ENCODE data around the gene LGALS9B. TPM values are rescaled to one million over a fixed set of nuclear protein-coding genes. Genes with fewer than 3 reads are reported as not detected.
"Not testable (repeated sequence)": the region's sequence is repeated elsewhere in the genome, so short reads cannot be mapped to it uniquely, and the experiment has no call there.

The LGALS9B gene
- total RNA-seq, 1 donor from 2014 or later: not detected

DNA sequence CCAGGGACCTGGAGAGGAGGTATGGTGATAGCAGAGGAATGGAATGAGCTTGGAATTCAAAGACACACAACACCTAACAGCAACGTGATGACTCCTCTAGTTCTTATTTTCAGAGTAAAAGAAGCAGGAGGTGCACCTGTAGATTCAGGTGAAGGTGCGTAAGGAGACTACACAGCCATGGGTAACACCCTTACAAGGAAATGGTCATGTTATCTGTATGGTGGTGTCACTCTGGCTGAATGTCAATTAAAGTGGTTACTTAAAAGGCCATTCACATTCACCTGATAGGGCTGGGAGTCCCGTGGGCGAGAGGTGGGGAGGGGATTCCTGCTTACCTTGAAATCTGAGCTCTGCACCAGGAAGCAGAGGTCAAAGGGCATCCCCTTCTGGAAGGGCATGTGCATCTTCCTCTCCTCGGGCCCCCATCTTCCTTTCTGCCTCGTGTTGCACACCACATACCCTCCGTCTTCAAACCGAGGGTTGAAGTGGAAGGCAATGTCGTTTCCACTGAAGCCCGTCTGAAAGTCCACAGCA, 9.4 kb downstream of the LGALS9B start:
- H3K27ac Mint-ChIP-seq; DNase-seq (ENCODE audit: low spot score); H3K4me3 Mint-ChIP-seq; H3K27me3 Mint-ChIP-seq (ENCODE audit: insufficient read depth); H3K36me3 Mint-ChIP-seq (ENCODE audit: low read depth); H3K4me1 Mint-ChIP-seq (ENCODE audit: low read depth); intact Hi-C loops (cut with micrococcal nuclease); H3K9me3 Mint-ChIP-seq: not testable (repeated sequence)

DNA sequence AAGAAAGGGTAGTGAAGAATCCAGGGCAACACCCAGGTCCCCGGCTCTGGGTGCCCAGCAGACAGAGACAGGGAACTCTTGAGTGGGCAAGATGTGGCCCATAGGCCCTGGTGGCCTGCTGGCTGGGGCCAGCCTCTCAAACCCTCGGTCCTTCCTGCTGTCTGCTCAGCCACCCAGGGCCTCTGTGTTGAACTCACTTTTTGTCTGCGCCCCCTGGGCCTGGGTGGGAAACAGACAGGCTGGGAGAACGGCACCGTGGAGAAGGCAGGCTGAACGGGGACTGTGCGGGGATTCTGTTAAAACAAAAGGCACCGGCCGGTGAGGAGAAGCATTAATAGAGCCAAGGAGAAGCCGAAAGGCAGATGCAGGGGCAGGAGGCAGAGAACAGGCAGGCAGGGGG, 12.2 kb downstream of the LGALS9B start:
- intact Hi-C loops (cut with micrococcal nuclease); H3K27me3 Mint-ChIP-seq (ENCODE audit: insufficient read depth); H3K9me3 Mint-ChIP-seq; H3K4me1 Mint-ChIP-seq (ENCODE audit: low read depth); H3K4me3 Mint-ChIP-seq; DNase-seq (ENCODE audit: low spot score); H3K27ac Mint-ChIP-seq; H3K36me3 Mint-ChIP-seq (ENCODE audit: low read depth): not testable (repeated sequence)

DNA sequence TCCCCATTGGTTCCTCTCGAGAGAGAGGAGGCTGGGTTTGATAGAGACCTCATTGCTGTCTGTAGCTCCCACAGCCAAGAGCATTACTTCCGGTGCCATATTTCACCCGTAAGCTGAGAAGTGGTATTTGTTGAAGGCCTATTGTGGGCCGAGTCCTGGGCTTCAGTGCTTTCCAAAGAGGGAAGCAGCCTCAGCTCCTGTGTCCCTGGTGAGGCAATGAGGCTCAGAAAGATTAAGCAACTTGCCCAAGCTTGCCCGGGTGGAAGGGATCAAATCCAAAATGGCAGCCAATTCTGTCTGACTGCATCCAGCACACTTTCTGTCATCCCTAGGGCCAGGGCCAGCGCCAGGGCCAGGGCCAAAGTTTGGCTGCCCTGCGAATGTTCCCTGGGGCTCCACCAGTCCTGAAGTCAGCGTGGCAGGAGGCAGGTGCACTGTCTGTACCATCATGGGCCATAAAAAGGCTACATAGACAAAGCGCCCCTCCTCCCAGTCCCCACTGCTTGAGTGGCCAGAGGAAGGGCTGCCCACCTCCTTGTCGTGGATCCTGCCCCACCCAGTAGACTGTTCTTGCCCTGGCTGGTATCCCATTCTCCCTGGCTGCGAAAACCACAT, 13.4 kb downstream of the LGALS9B start:
- H3K36me3 Mint-ChIP-seq (ENCODE audit: low read depth); H3K4me3 Mint-ChIP-seq; DNase-seq (ENCODE audit: low spot score); intact Hi-C loops (cut with micrococcal nuclease); H3K27ac Mint-ChIP-seq; H3K4me1 Mint-ChIP-seq (ENCODE audit: low read depth); H3K9me3 Mint-ChIP-seq; H3K27me3 Mint-ChIP-seq (ENCODE audit: insufficient read depth): not testable (repeated sequence)

DNA sequence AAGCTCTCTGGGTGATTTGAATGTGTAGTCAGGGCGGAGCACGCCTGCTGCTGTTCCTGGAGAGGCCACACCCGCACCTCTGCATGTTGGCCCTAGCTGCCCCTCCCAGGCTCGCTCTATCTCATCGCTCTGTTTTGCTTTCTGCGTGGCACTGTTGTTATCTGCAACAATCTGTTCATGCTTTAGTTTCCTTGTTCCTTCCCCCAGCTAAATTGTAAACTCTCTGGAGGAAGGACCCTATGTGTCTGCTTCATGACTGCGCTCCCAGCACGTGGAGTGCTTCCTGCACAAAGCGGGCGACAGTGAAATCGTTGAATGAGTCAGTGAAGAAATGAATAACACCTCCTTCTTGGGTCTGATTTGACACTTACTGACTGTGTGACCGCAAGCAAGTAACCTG, 16.5 kb downstream of the LGALS9B start:
- peak; percentile 43 for DNase-seq (ENCODE audit: low spot score)
- H3K36me3 Mint-ChIP-seq (ENCODE audit: low read depth); intact Hi-C loops (cut with micrococcal nuclease); H3K9me3 Mint-ChIP-seq; H3K4me1 Mint-ChIP-seq (ENCODE audit: low read depth); H3K4me3 Mint-ChIP-seq; H3K27me3 Mint-ChIP-seq (ENCODE audit: insufficient read depth); H3K27ac Mint-ChIP-seq: not testable (repeated sequence)

DNA sequence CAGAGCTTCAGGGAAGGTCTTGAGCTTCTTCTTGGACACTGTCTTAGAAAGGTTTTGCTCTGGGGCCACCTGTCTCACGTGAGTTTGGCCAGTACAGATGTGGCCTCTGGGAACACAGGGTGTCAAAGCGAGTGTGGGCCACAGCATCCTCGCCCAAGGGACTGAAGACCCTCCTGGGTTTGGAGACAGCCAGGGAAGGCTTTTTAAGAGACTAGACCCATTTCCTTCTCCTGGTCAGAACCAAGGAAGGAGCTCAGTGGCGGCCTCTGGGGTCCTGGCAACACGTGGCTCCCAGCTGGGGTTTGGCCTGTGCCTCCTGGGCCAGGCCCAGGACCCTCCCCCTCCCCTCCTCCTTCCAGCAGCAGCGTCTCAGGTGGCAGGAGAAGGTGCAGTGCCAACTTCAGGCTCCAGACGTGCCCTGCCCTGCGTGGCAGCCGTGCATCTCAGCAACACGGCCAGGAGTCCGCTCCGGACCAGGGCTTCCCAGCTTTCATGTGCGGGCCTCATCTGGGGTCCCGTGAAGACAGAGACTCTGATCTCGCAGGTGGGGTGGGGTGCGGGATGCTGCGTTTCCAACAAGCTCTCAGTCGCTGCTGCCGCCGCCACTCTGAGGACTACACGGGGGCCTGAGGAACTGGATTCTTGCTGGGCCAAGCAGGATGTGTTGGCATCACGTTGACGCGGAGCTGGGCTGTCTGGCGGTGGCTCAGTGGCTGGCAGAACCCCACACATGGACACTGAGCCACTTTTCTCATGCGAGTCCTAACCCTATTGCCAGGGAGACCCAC, 19.6 kb downstream of the LGALS9B start:
- H3K4me3 Mint-ChIP-seq; H3K36me3 Mint-ChIP-seq (ENCODE audit: low read depth); intact Hi-C loops (cut with micrococcal nuclease); DNase-seq (ENCODE audit: low spot score); H3K9me3 Mint-ChIP-seq; H3K4me1 Mint-ChIP-seq (ENCODE audit: low read depth); H3K27me3 Mint-ChIP-seq (ENCODE audit: insufficient read depth); H3K27ac Mint-ChIP-seq: not testable (repeated sequence)

DNA sequence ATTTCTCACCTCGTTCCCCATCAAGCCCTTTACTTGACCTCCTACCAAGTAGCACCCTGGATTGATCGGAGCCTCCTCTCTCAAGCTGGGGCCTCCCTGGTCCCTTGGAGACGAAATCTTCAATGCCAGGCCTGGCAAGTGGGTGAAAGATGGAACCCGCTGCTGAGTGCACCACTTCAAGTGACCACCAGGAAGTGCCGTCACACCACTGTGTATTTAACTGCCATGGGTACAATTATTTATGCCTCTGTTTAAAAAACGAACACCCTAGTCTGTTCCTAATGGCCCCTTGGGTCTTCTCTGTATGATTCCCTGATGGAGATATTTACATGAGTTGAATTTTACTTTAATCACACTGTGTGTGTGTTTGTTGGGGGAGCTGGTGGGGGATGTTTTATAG, 20.4 kb downstream of the LGALS9B start:
- H3K9me3 Mint-ChIP-seq; intact Hi-C loops (cut with micrococcal nuclease): not testable (repeated sequence)

DNA sequence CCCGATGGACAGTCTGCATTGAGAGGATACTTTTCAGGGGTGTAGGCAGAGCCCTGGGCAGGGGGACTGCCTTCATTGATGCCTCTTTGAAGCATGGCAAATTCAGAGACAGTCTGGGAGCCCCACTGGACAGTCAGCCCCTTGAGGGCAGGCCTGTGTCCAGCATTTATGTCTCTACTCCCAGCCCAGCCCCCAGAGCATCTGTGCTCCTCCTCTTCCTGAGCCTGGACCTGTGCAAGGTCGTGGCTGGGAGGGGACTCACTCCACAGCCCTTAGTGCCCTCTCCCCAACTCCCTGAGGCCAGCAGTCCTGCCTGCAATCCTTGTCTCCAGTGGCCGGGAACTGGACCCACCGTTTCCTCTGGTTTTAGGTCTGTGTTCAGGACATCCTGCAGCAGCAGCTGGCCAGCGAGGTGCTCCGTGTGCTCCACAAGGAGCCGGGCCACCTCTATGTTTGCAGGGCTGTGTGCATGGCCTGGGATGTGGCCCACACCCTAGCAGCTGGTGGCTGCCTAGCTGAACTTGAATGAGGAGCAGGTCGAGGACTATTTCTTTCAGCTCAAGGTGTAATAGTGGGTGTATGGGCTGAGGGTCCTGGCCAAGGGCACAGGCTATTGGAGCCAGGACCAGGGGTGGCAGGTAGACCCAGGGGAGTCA, 22.6 kb downstream of the LGALS9B start:
- H3K4me3 Mint-ChIP-seq; intact Hi-C loops (cut with micrococcal nuclease); H3K4me1 Mint-ChIP-seq (ENCODE audit: low read depth); DNase-seq (ENCODE audit: low spot score); H3K27ac Mint-ChIP-seq; H3K9me3 Mint-ChIP-seq; H3K27me3 Mint-ChIP-seq (ENCODE audit: insufficient read depth); H3K36me3 Mint-ChIP-seq (ENCODE audit: low read depth): not testable (repeated sequence)

More for the DNA sequence above, 20.4 kb downstream of the LGALS9B start:
- not testable (repeated sequence) for H3K36me3 Mint-ChIP-seq (ENCODE audit: low read depth); H3K4me3 Mint-ChIP-seq; H3K27ac Mint-ChIP-seq; H3K27me3 Mint-ChIP-seq (ENCODE audit: insufficient read depth); DNase-seq (ENCODE audit: low spot score); H3K4me1 Mint-ChIP-seq (ENCODE audit: low read depth)

DNA sequence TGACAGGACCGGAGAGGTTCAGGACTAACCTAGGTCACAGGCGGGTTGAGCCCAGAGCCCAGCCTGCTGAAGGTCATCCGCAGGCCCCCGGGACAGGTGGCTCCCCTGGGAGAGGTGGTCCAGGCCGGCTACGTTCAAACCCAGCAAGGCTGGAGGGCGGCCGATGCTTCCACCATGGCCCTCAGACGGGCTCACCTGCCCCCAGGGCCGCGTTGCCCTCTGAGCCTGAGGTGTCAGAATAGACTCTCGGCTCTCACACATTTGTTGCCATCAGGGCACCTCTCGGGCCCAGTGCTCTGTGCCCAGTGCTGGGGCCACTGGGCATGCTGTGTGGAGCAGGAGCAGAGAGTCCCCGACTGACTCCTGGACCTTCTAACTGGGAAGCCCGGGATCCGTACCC, 23.2 kb downstream of the LGALS9B start:
- intact Hi-C loops (cut with micrococcal nuclease); H3K4me3 Mint-ChIP-seq; H3K9me3 Mint-ChIP-seq; DNase-seq (ENCODE audit: low spot score); H3K27me3 Mint-ChIP-seq (ENCODE audit: insufficient read depth); H3K27ac Mint-ChIP-seq; H3K4me1 Mint-ChIP-seq (ENCODE audit: low read depth); H3K36me3 Mint-ChIP-seq (ENCODE audit: low read depth): not testable (repeated sequence)

DNA sequence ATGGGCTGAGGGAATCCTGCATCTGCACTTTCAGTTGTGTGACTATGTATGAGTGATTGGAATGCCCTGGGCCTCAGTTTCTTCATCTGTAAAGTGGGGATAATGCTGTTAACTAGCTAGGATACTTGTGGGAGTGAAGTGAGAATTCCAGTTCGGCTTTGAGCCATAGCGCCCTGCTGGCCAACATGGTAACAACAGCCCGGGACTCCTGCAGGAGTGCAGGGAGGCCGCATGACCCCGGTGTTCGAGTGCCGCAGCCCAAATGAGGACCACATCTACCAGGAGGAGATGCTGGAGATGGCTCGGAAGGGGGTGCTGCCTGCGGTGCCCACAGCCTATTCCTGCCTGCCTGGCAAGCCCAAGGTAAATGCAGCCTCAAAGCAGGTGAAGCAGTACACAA, 23.7 kb downstream of the LGALS9B start:
- H3K27me3 Mint-ChIP-seq (ENCODE audit: insufficient read depth); H3K4me3 Mint-ChIP-seq; H3K27ac Mint-ChIP-seq; H3K9me3 Mint-ChIP-seq; H3K4me1 Mint-ChIP-seq (ENCODE audit: low read depth); H3K36me3 Mint-ChIP-seq (ENCODE audit: low read depth); intact Hi-C loops (cut with micrococcal nuclease); DNase-seq (ENCODE audit: low spot score): not testable (repeated sequence)

DNA sequence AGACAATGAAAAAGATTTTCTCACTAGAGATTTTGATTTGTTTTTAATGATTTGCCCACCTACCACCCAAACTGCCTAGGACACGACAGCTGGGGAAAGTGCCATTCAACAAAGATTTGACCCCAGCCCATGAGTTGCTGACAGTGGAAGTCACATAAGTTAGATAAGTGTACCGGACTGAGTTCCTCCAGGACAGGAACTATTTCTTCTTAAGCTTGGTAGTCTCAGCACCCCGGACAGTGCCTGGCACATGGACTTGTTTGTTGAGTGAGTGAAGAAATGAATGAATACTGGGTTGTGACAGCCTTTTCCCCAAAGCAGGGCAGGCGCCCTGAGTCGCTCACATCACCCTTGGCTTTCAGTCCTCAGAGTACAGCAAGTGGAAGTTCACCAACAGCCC, 26.7 kb downstream of the LGALS9B start:
- H3K36me3 Mint-ChIP-seq (ENCODE audit: low read depth); H3K27ac Mint-ChIP-seq; H3K27me3 Mint-ChIP-seq (ENCODE audit: insufficient read depth); H3K4me1 Mint-ChIP-seq (ENCODE audit: low read depth); intact Hi-C loops (cut with micrococcal nuclease); H3K4me3 Mint-ChIP-seq; H3K9me3 Mint-ChIP-seq; DNase-seq (ENCODE audit: low spot score): not testable (repeated sequence)

DNA sequence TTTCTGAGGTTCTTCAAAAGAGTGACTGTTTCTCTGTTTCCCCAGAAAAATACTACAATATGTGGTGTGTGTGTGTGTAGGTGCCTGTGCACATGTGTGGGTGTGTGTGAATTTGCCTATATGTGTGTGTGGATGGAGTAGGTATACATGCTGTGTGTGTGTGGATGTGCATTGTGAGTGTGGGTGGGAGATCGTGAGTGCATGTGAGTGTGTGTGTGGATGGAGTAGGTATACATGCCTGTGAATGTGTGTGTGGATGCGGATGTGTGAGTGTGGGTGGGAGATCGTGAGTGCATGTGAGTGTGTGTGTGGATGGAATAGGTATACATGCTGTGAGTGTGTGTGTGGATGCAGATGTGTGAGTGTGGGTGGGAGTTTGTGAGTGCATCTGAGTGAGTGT, 32.2 kb downstream of the LGALS9B start:
- DNase-seq (ENCODE audit: low spot score); H3K27me3 Mint-ChIP-seq (ENCODE audit: insufficient read depth); H3K4me3 Mint-ChIP-seq: not testable (repeated sequence)

DNA sequence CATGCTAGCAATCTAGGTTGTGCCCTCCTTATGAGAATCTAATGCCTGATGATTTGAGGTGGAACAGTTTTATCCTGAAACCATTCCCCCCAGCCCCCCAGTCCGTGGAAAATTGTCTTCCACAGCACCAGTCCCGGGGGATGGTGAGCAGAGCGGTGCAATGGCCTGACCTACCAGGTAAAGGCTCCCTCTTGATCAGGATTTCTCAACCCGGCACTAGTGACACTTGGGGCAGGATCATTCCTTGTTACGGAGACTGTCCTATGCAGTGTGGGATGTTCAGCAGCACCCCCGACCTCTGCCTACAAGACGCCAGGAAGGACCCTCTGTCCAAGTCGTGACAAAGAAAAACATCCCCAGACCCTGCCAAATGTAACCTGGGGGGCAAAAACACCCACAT, 34.0 kb downstream of the LGALS9B start:
- DNase-seq (ENCODE audit: low spot score); intact Hi-C loops (cut with micrococcal nuclease); H3K4me1 Mint-ChIP-seq (ENCODE audit: low read depth); H3K9me3 Mint-ChIP-seq; H3K27me3 Mint-ChIP-seq (ENCODE audit: insufficient read depth); H3K36me3 Mint-ChIP-seq (ENCODE audit: low read depth); H3K4me3 Mint-ChIP-seq; H3K27ac Mint-ChIP-seq: not testable (repeated sequence)

More for the DNA sequence above, 32.2 kb downstream of the LGALS9B start:
- H3K4me1 Mint-ChIP-seq (ENCODE audit: low read depth); H3K36me3 Mint-ChIP-seq (ENCODE audit: low read depth); H3K9me3 Mint-ChIP-seq; intact Hi-C loops (cut with micrococcal nuclease); H3K27ac Mint-ChIP-seq: not testable (repeated sequence)

DNA sequence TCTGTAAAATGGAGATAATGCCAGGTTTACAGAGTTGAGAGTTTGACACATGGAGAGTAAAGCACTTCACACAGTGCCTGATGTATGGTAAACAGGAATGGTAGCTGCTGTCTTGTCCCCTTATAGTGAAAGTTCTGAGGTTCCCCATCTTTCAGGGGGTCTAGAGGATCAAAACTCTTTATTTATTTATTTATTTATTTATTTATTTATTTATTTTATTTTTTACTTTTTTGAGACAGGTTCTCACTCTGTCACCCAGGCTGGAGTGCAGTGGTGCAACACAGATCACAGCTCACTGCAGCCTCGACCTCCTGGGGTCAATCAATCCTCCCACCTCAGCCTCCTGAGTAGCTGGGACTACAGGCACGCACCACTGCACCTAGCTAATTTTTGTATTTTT, 40.1 kb downstream of the LGALS9B start:
- H3K9me3 Mint-ChIP-seq; H3K4me3 Mint-ChIP-seq; H3K27ac Mint-ChIP-seq; H3K27me3 Mint-ChIP-seq (ENCODE audit: insufficient read depth); DNase-seq (ENCODE audit: low spot score); H3K4me1 Mint-ChIP-seq (ENCODE audit: low read depth); H3K36me3 Mint-ChIP-seq (ENCODE audit: low read depth); intact Hi-C loops (cut with micrococcal nuclease): not testable (repeated sequence)

Data from activated T-helper 1 cell treated with anti-CD3 and anti-CD28 coated beads, Interleukin-12 subunit alpha, Interleukin-12 subunit beta, Interleukin-2, Interleukin-4 antibody, amounts not matched to agents 30 ng/mL and 10 ng/mL and 1 ng/mL, durations not matched to agents 14 hours and 24 hours and 36 hours (primary cell).